Neural crest cell (in vitro differentiated cells): Measurements from ENCODE around the gene DNPH1. TPM values are rescaled to one million over a fixed set of nuclear protein-coding genes. Genes with fewer than 3 reads are reported as not detected.

Experiments used
- DNase-seq: peaks from one replicate; pipeline ENCODE4 v3.0.0; 2021; ENCODE audit warnings: low read depth, mixed read lengths, low spot score
- H3K27ac Mint-ChIP-seq: one replicate; pipeline ENCODE4 v1.8.0; 2021; ENCODE audit warnings: mild to moderate bottlenecking, mixed read lengths; ENCODE audit not compliant: unreplicated experiment
- H3K27me3 Mint-ChIP-seq: 2 replicates; pipeline ENCODE4 v1.8.0; 2021; ENCODE audit warnings: low read depth, mild to moderate bottlenecking, mixed read lengths
- H3K36me3 Mint-ChIP-seq: 2 replicates; pipeline ENCODE4 v1.8.0; 2021; ENCODE audit warnings: low read depth, mild to moderate bottlenecking, mixed read lengths
- H3K4me1 Mint-ChIP-seq: 2 replicates; pipeline ENCODE4 v1.8.0; 2021; ENCODE audit warnings: mixed read lengths
- H3K4me3 Mint-ChIP-seq: one replicate; pipeline ENCODE4 v1.8.0; 2021; ENCODE audit warnings: mild to moderate bottlenecking, mixed read lengths
- H3K9me3 Mint-ChIP-seq: 2 replicates; pipeline ENCODE4 v1.8.0; 2021; ENCODE audit warnings: mixed read lengths
- total RNA-seq: library from RNA; stranded (reverse); gene quantifications from 2 replicates; pipeline ENCODE4 v1.2.1, GENCODE V29; 2021
- TF ChIP-seq, protein P1 (sequence below): fragments of 200-600 bp; sonication (generic); conservative IDR thresholded peaks from 2 replicates; pipeline ENCODE4 v1.5.0; 2021; ENCODE audit warnings: antibody characterized with exemption, mild to moderate bottlenecking

DNPH1 gene
- total RNA-seq, 1 donor from 2014 or later: 50.3 TPM

DNA sequence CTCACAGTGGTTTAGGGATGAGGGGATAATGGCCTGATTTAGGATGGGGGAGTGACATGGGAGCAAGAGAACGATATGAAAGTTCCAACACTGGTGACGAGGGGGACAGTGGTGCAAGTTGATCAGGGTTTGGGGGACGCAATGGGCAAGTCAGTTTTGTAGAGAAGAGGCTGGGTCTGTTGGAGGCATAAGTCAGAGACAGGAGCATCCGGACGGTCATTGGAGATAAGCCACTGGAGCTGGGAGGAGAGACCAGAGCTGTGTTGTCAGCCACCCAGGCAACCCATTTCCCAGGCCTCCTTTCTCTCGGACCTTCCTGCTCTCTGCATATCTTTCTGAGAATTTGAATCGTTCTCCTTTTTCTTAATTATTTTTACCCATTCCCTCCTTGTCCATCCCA is 9.5 kb downstream of the DNPH1 start:
- no peaks in the 10 kb centered on the region for H3K27me3 Mint-ChIP-seq
- TF ChIP-seq, protein P1, sequence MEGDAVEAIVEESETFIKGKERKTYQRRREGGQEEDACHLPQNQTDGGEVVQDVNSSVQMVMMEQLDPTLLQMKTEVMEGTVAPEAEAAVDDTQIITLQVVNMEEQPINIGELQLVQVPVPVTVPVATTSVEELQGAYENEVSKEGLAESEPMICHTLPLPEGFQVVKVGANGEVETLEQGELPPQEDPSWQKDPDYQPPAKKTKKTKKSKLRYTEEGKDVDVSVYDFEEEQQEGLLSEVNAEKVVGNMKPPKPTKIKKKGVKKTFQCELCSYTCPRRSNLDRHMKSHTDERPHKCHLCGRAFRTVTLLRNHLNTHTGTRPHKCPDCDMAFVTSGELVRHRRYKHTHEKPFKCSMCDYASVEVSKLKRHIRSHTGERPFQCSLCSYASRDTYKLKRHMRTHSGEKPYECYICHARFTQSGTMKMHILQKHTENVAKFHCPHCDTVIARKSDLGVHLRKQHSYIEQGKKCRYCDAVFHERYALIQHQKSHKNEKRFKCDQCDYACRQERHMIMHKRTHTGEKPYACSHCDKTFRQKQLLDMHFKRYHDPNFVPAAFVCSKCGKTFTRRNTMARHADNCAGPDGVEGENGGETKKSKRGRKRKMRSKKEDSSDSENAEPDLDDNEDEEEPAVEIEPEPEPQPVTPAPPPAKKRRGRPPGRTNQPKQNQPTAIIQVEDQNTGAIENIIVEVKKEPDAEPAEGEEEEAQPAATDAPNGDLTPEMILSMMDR: no peak
- H3K27ac Mint-ChIP-seq: no peak overlapping the region
- H3K9me3 Mint-ChIP-seq: no peaks in the 10 kb centered on the region
- H3K36me3 Mint-ChIP-seq: peaks cover 3% of the 10 kb centered on the region
- H3K4me1 Mint-ChIP-seq: peaks cover 11% of the 10 kb centered on the region
- peak overlapping the region; percentile 8 for H3K4me3 Mint-ChIP-seq
- DNase-seq: no peak

DNA sequence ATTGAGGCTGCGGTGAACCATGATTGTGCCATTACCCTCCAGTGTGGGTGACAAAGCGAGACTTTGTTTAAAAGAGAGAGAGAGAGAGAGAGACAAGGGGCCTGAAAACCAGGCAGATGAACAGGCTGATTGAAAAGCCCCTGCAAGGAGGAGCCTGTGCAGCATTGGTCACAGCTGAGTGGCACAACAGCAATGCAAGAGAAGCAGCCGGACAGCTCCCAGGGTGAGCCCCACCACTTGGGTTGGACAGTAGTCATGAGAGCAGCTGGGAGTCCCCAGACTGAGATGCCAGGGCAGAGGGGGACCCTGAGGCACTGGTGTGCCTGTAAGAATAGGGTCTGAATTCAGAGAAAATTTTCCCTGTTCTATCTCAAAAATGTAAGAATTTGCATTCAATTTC is 10.2 kb downstream of the DNPH1 start:
- H3K4me3 Mint-ChIP-seq: no peak overlapping the region
- H3K9me3 Mint-ChIP-seq: no peaks in the 10 kb centered on the region
- peaks cover 1% of the 10 kb centered on the region for H3K36me3 Mint-ChIP-seq
- no peak overlapping the region for H3K27ac Mint-ChIP-seq
- TF ChIP-seq, protein P1: no peak
- no peak for DNase-seq
- peaks cover 6% of the 10 kb centered on the region for H3K4me1 Mint-ChIP-seq
- no peaks in the 10 kb centered on the region for H3K27me3 Mint-ChIP-seq

DNA sequence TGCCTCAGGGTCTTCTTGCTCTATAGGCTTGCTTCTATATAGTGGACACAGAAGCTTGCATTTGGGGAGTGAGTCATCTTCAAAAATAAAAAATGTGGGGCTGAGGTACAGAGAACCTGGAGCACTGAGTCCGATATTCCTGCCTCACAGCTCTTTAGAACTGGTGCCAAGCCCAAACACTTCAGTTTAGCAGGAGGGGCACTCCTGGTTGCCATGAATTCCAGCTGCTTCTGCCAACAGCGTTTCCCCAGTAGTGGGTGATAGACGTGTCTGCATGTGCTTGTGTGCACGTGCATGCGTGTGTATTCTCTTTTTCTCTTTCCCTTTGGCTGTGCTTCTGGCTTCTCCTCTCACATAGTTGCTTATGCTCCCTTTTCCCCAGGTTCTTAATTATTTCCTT is 11.9 kb downstream of the DNPH1 start:
- TF ChIP-seq, protein P1: no peak
- peaks cover 4% of the 10 kb centered on the region for H3K4me1 Mint-ChIP-seq
- DNase-seq: no peak
- H3K27ac Mint-ChIP-seq: no peak overlapping the region
- H3K27me3 Mint-ChIP-seq: no peaks in the 10 kb centered on the region
- H3K4me3 Mint-ChIP-seq: no peak overlapping the region
- H3K36me3 Mint-ChIP-seq: no peaks in the 10 kb centered on the region
- no peaks in the 10 kb centered on the region for H3K9me3 Mint-ChIP-seq

DNA sequence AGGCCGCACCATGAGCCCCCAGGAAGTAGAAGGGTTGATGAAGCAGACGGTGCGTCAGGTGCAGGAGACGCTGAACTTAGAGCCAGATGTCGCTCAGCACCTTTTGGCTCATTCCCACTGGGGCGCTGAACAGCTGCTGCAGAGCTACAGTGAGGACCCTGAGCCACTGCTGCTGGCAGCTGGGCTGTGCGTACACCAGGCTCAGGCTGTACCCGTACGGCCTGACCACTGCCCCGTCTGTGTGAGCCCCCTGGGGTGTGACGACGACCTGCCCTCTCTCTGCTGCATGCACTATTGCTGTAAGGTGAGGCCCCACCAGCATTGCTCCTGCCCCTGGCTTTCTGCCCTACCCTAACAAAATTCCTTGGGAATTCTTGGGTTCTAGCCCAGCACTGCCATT is 13.1 kb downstream of the DNPH1 start:
- no peak overlapping the region for H3K4me3 Mint-ChIP-seq
- DNase-seq: no peak
- no peak overlapping the region for H3K27ac Mint-ChIP-seq
- TF ChIP-seq, protein P1: no peak
- no peaks in the 10 kb centered on the region for H3K27me3 Mint-ChIP-seq
- no peaks in the 10 kb centered on the region for H3K9me3 Mint-ChIP-seq
- peaks cover 4% of the 10 kb centered on the region for H3K4me1 Mint-ChIP-seq
- no peaks in the 10 kb centered on the region for H3K36me3 Mint-ChIP-seq

DNA sequence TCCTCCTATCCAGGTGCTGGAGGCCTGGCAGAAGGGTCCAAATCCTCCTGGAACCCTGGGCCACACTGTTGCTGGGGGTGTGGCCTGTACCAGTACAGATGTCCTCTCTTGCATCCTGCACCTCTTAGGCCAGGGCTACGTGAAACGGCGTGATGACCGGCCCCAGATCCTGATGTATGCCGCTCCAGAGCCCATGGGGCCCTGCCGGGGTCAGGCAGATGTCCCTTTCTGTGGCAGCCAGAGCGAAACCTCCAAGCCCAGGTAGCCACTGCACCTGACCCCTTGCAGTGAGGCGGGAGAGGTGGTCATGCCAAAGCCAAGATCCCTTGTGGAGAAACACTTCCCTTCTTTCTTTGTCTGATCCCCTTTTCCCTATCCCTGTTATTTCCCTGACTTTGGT is 14.2 kb downstream of the DNPH1 start:
- no peak for DNase-seq
- Mint-ChIP-seq H3K36me3 (no peaks in the 10 kb centered on the region), H3K9me3 (no peaks in the 10 kb centered on the region), H3K4me3 (no peak overlapping the region), H3K4me1 (peaks cover 4% of the 10 kb centered on the region), H3K27ac (no peak overlapping the region), H3K27me3 (no peaks in the 10 kb centered on the region)
- TF ChIP-seq, protein P1: no peak

DNA sequence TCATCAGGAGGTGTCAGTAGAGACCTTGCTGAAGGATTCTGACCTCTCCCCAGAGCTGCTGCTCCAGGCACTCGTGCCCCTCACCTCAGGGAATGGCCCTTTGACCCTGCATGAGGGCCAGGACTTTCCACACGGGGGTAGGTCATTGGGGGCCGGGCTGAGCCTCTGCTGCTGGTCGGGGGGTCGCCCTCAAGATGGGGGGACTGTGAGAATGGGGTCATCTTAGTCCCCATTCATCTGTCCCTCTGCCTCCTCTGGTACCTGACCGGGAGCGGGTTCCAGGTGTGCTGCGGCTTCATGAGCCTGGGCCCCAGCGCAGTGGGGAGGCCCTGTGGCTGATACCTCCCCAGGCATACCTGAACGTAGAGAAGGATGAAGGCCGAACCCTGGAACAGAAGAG is 15.8 kb downstream of the DNPH1 start:
- Mint-ChIP-seq H3K27me3 (no peaks in the 10 kb centered on the region), H3K4me1 (no peaks in the 10 kb centered on the region), H3K36me3 (no peaks in the 10 kb centered on the region), H3K9me3 (no peaks in the 10 kb centered on the region), H3K4me3 (no peak overlapping the region), H3K27ac (no peak overlapping the region)
- no peak for DNase-seq
- TF ChIP-seq, protein P1: no peak
